Measurements from ENCODE around the gene GPRIN2.

GRCh38 chr10:46557319-46558121, 1.1 kb upstream of the GPRIN2 start:
- TF ChIP-seq CTCF (IDR thresholded peaks at IDR 0.05) (no peak), POLR2A (IDR thresholded peaks at IDR 0.05) (no peak), EP300 (IDR thresholded peaks at IDR 0.05) (no peak)
